Left colon (tissue), 2 donors: ENCODE data around the gene MEDAG. TPM values are rescaled to one million over a fixed set of nuclear protein-coding genes. Genes with fewer than 3 reads are reported as not detected.

ENCODE experiments used
- total RNA-seq, 2 donors: library from RNA; stranded (reverse); fragmentation: NEBNext Ultra II Directional; extraction: Animal tissue kit (Norgen Biotek cat#: 25700); gene quantifications; one replicate each; pipeline ENCODE4 v1.2.1, GENCODE V29; 2021
- donor health status: DM: no; HTN: no; CAD: no.
- donor health status: DM: yes; HTN: yes; CAD: no.

Gene MEDAG
- total RNA-seq, 2 donors from 2014 or later, result 2.3 to 3.9 TPM

Other genes starting within 250 kb of the MEDAG start
- gene ALOX5AP, start 170.7 kb upstream of the MEDAG start, total RNA-seq, result 1 to 10 TPM; 4.9 to 7.6 TPM
- gene TEX26, start 26.4 kb downstream of the MEDAG start, total RNA-seq, result not detected